Skeletal muscle cell (primary cell): ENCODE results near the gene NOD2.

ENCODE experiments used
- DNase-seq: peaks from one replicate; pipeline ENCODE4 v3.0.0-alpha.2; 2010; ENCODE audit warnings: low read depth
- H3K4me3 ChIP-seq: 2 replicates; pipeline ENCODE4 v1.5.1; 2011; ENCODE audit warnings: low read depth, mild to moderate bottlenecking, control low read depth, low read length, moderate library complexity

Gene NOD2

GRCh38 chr16:50709061-50709684, 15.8 kb downstream of the NOD2 start:
- no peak for DNase-seq
- H3K4me3 ChIP-seq: no peak overlapping the region

- H3K4me3 ChIP-seq: no peak overlapping the region
- DNase-seq: no peak
Observed at GRCh38 chr16:50709980-50710379, 16.6 kb downstream of the NOD2 start.

- DNase-seq: no peak
- H3K4me3 ChIP-seq: no peak overlapping the region
Observed at GRCh38 chr16:50711040-50711439, 17.6 kb downstream of the NOD2 start.

GRCh38 chr16:50711862-50712559, 18.6 kb downstream of the NOD2 start:
- DNase-seq: no peak
- H3K4me3 ChIP-seq: no peak overlapping the region

- DNase-seq: no peak
- no peak overlapping the region for H3K4me3 ChIP-seq
Observed at GRCh38 chr16:50712560-50712898, 19.1 kb downstream of the NOD2 start.

- DNase-seq: no peak
- no peak overlapping the region for H3K4me3 ChIP-seq
Observed at GRCh38 chr16:50712956-50713355, 19.6 kb downstream of the NOD2 start.

- DNase-seq: no peak
- H3K4me3 ChIP-seq: no peak overlapping the region
Observed at GRCh38 chr16:50717091-50717490, 23.7 kb downstream of the NOD2 start.

GRCh38 chr16:50717494-50717893, 24.1 kb downstream of the NOD2 start:
- H3K4me3 ChIP-seq: no peak overlapping the region
- no peak for DNase-seq

- no peak for DNase-seq
- no peak overlapping the region for H3K4me3 ChIP-seq
Observed at GRCh38 chr16:50718061-50718760, 24.8 kb downstream of the NOD2 start.

GRCh38 chr16:50718761-50719400, 25.5 kb downstream of the NOD2 start:
- H3K4me3 ChIP-seq: no peak overlapping the region
- no peak for DNase-seq

GRCh38 chr16:50719401-50720337, 26.3 kb downstream of the NOD2 start:
- H3K4me3 ChIP-seq: no peak overlapping the region
- DNase-seq: no peak

- no peak for DNase-seq
- no peak overlapping the region for H3K4me3 ChIP-seq
Observed at GRCh38 chr16:50721549-50722404, 28.4 kb downstream of the NOD2 start.

GRCh38 chr16:50722405-50722737, 29.0 kb downstream of the NOD2 start:
- no peak for DNase-seq
- H3K4me3 ChIP-seq: no peak overlapping the region

GRCh38 chr16:50722960-50723359, 29.6 kb downstream of the NOD2 start:
- no peak for DNase-seq
- no peak overlapping the region for H3K4me3 ChIP-seq

GRCh38 chr16:50724306-50724705, 30.9 kb downstream of the NOD2 start:
- no peak overlapping the region for H3K4me3 ChIP-seq
- DNase-seq: no peak

- no peak overlapping the region for H3K4me3 ChIP-seq
- no peak for DNase-seq
Observed at GRCh38 chr16:50731130-50731988, 38.0 kb downstream of the NOD2 start.

GRCh38 chr16:50731989-50732832, 38.8 kb downstream of the NOD2 start:
- no peak for DNase-seq
- H3K4me3 ChIP-seq: no peak overlapping the region
